Retinal pigment epithelial cell (primary cell): Measurements from ENCODE around the gene GBP1.
A peak's percentile ranks its signal among the peaks of the same experiment; 100 is the strongest.
"Not testable (repeated sequence)": the region's sequence is repeated elsewhere in the genome, so short reads cannot be mapped to it uniquely, and the experiment has no call there.

Experiments used
- DNase-seq: peaks from one replicate; pipeline ENCODE4 v3.0.0-alpha.2; 2010; ENCODE audit warnings: low read depth
- H3K4me3 ChIP-seq: 2 replicates; pipeline ENCODE4 v1.5.1; 2011; ENCODE audit warnings: mild to moderate bottlenecking, low read length, control low read depth, moderate library complexity
- TF ChIP-seq, protein P1 (sequence below): conservative IDR thresholded peaks from 2 replicates; pipeline ENCODE4 v1.5.1; 2011; ENCODE audit warnings: low read depth, low read length, control low read depth, inconsistent platforms

Gene GBP1

DNA sequence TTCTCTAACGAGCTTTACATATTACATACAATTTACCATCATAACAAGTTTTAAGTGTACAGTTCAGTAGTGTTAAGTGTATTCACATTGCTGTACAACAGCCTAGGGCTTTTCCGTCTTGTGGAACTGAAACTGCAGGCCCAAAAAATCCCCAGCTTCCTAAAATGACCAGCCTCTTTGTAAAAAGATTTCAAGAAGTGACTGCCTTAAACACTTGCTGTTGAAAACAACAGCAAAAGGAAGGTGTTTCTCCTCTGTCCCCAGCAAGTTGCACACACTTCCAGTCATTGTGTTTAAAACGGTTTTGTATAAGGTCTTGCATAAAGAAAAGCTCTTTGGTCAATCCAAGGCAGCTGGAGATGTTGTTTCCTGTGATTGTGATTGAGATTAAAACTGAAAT is 16.0 kb upstream of the GBP1 start:
- no peak overlapping the region for H3K4me3 ChIP-seq
- no peak for DNase-seq
- TF ChIP-seq, protein P1, sequence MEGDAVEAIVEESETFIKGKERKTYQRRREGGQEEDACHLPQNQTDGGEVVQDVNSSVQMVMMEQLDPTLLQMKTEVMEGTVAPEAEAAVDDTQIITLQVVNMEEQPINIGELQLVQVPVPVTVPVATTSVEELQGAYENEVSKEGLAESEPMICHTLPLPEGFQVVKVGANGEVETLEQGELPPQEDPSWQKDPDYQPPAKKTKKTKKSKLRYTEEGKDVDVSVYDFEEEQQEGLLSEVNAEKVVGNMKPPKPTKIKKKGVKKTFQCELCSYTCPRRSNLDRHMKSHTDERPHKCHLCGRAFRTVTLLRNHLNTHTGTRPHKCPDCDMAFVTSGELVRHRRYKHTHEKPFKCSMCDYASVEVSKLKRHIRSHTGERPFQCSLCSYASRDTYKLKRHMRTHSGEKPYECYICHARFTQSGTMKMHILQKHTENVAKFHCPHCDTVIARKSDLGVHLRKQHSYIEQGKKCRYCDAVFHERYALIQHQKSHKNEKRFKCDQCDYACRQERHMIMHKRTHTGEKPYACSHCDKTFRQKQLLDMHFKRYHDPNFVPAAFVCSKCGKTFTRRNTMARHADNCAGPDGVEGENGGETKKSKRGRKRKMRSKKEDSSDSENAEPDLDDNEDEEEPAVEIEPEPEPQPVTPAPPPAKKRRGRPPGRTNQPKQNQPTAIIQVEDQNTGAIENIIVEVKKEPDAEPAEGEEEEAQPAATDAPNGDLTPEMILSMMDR = no peak

DNA sequence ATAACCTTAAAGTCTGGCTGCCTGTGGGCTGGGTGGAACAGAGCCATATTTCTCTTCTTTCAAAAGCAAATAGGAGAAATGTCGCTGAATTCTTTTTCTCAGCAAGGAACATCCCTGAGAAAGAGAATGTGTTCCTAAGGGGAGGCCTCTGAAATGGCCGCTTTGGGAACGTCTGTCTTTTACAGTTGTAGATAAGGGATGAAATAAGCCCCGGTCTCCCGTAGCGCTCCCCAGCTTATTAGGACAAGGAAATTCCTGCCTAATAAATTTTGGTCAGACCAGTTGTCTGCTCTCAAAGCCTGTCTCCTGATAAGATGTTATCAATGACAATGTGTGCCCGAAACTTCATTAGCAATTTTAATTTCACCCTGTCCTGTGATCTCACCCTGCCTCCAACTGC is 15.1 kb upstream of the GBP1 start:
- not testable (repeated sequence) for H3K4me3 ChIP-seq, DNase-seq

GRCh38 chr1:89072466-89073065 is 7.6 kb upstream of the GBP1 start:
- not testable (repeated sequence) for H3K4me3 ChIP-seq, DNase-seq

- TF ChIP-seq, protein P1 = no peak
- DNase-seq = no peak
- H3K4me3 ChIP-seq = no peak overlapping the region
Measured at GRCh38 chr1:89070509-89070908, 5.5 kb upstream of the GBP1 start.

DNA sequence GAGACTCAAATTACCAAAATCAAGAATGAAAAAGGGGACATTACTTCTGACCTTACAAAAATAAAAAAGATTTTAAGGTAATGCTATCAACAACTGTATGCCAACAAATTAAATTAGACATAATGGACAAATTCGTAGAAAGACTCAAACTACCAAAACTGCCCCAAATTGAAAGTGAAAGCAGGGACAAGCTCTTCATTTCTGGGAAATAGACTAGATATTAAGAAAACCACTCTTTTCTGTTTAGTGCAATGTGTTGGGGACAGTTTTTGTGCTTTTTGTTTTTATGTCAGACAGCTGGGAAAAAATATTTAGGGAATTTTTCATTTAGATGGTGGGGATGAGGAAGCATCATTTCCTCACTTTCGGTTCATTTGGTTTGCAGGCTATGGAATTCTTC is 4.9 kb upstream of the GBP1 start:
- no peak for DNase-seq
- H3K4me3 ChIP-seq = no peak overlapping the region
- TF ChIP-seq, protein P1 = no peak

- DNase-seq = no peak
- TF ChIP-seq, protein P1 = no peak
- no peak overlapping the region for H3K4me3 ChIP-seq
Measured at GRCh38 chr1:89068291-89068690, 3.3 kb upstream of the GBP1 start.

DNA sequence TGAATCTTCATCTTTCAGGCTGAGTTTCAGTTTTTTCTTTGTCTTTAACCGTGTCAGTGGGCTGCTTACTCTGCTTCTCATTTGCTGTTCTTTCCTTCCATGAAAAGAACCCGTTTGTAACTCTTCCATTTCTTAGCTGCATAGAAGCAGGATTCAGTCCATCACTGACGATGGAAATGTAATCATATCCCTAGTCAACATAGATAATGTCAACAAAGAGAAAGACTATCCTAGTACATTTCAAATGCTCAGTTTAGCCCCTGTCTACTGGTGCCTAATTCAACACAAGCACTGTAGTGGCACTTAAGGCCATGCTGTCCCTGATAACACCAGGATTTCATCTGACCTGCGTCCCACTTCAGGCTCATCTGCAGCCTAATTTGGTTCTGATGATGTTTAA is 376 bp downstream of the GBP1 start:
- TF ChIP-seq, protein P1 = no peak
- DNase-seq = no peak
- H3K4me3 ChIP-seq = peak overlapping the region; percentile 54

GRCh38 chr1:89063094-89063493 is 1.9 kb downstream of the GBP1 start:
- H3K4me3 ChIP-seq = no peak overlapping the region
- TF ChIP-seq, protein P1 = no peak
- no peak for DNase-seq
